Activated naive CD4-positive, alpha-beta T cell treated with anti-CD3 and anti-CD28 coated beads, Interleukin-2, amount 50 U/mL, for 72 hours (primary cell): Measurements from ENCODE around the gene SH2D7. TPM values are rescaled to one million over a fixed set of nuclear protein-coding genes. Genes with fewer than 3 reads are reported as not detected.

Source experiments
- ATAC-seq, 2 donors: fragments of 150-1000 bp; cut with Tn5 transposase; 2 replicates each; pipeline ENCODE4 v1.10.0; 2021; ENCODE audit warnings: mild to moderate bottlenecking in 2 of 2, moderate library complexity in 2 of 2
- DNase-seq, 2 donors: peaks; one replicate each; pipeline ENCODE4 v3.0.0; 2021 to 2022; ENCODE audit warnings: low spot score in 2 of 2
- H3K27ac Mint-ChIP-seq, 2 donors: one replicate each; pipeline ENCODE4 v1.8.0; 2022; ENCODE audit warnings: mild to moderate bottlenecking in 2 of 2, mixed read lengths in 2 of 2
- H3K36me3 Mint-ChIP-seq, 2 donors: one replicate each; pipeline ENCODE4 v1.8.0; 2022; ENCODE audit warnings: mixed read lengths in 2 of 2
- H3K9me3 Mint-ChIP-seq, 2 donors: one replicate each; pipeline ENCODE4 v1.8.0; 2022; ENCODE audit warnings: mixed read lengths in 2 of 2
- total RNA-seq, 2 donors: library from RNA; stranded (reverse); gene quantifications; one replicate each; pipeline ENCODE4 v1.2.3, GENCODE V29; 2022

Gene SH2D7
- total RNA-seq, 2 donors from 2014 or later = not detected

- H3K36me3 Mint-ChIP-seq = peaks cover 4 to 31% of the 10 kb centered on the region in 2 donors
- ATAC-seq (peak; percentile 27 to 41), DNase-seq (no peak)
- peak overlapping the region; percentile 70 to 94 for H3K27ac Mint-ChIP-seq
- no peaks in the 10 kb centered on the region for H3K9me3 Mint-ChIP-seq
Measured at GRCh38 chr15:78056714-78057269, 35.6 kb upstream of the SH2D7 start.

DNA sequence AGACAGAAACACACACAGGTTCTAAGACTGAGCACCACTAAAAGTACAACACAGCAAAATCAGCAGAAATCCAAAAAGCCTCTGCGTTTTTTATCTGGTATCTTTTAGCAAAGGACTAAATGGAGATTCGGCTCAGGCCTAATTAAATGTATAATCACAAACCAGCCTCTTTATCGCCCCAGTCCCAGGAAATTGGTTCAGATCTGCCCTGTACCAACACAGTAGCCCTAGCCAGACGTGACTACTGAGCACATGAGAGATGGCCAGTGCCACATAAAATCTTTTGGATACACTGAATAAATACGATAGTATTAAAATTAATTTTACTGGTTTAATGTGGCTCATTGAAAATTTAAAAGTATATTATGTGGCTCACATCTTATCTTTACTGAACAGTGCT lies 34.6 kb upstream of the SH2D7 start:
- DNase-seq = no peak
- peak overlapping the region in 1 of 2 donors; percentile 57 for H3K27ac Mint-ChIP-seq
- peaks cover 4 to 22% of the 10 kb centered on the region in 2 donors for H3K36me3 Mint-ChIP-seq
- no peaks in the 10 kb centered on the region for H3K9me3 Mint-ChIP-seq
- no peak for ATAC-seq

DNA sequence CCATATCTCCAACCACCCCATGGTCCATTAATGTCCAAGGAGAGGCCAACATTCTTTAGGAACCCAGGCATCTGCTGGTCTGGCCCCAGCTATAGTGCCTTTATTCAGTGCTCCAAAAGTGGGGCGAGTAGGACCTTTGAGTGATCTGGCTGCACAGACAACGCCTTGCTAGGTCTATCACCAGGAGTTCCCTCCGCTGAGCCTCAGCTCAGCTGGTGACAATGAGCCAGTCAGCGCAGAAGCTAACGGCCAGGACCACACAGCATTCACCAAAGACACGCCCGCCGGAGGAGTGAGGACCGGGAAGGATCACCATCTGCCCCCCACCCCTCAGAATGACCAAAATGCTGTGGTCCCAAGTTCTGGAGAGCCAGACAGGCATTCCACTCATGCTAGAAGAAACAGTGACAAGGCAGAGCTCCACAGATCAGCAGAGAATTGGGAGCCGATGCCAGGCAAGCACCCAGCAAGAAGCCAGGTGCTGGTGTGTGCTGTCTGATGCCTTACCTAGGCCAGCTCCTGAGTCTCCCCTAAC lies 33.9 kb upstream of the SH2D7 start:
- Mint-ChIP-seq H3K9me3 (no peaks in the 10 kb centered on the region), H3K27ac (peak overlapping the region; percentile 3 to 29), H3K36me3 (peaks cover 0 to 16% of the 10 kb centered on the region in 2 donors)
- DNase-seq = no peak
- ATAC-seq = no peak

- Mint-ChIP-seq H3K9me3 (no peaks in the 10 kb centered on the region), H3K36me3 (peaks cover 0 to 10% of the 10 kb centered on the region in 2 donors), H3K27ac (peak overlapping the region; percentile 3 to 29)
- ATAC-seq = no peak
- DNase-seq = no peak
Measured at GRCh38 chr15:78059110-78059839, 33.1 kb upstream of the SH2D7 start.

- ATAC-seq (peak; percentile 44 to 54), DNase-seq (no peak)
Measured at GRCh38 chr15:78060232-78060631, 32.1 kb upstream of the SH2D7 start.

GRCh38 chr15:78061963-78062427 lies 30.4 kb upstream of the SH2D7 start:
- ATAC-seq (peak; percentile 53 to 78), DNase-seq (peak in 1 of 2 donors; percentile 42)
- Mint-ChIP-seq H3K9me3 (no peaks in the 10 kb centered on the region), H3K36me3 (no peaks in the 10 kb centered on the region), H3K27ac (peak overlapping the region; percentile 68 to 84)

More at GRCh38 chr15:78060232-78060631, 32.1 kb upstream of the SH2D7 start:
- Mint-ChIP-seq H3K27ac (peak overlapping the region in 1 of 2 donors; percentile 29), H3K9me3 (no peaks in the 10 kb centered on the region), H3K36me3 (peaks cover 0 to 5% of the 10 kb centered on the region in 2 donors)

GRCh38 chr15:78063217-78063616 lies 29.1 kb upstream of the SH2D7 start:
- ATAC-seq = no peak
- no peaks in the 10 kb centered on the region for H3K9me3 Mint-ChIP-seq
- no peak for DNase-seq
- H3K36me3 Mint-ChIP-seq = no peaks in the 10 kb centered on the region
- H3K27ac Mint-ChIP-seq = no peak overlapping the region

GRCh38 chr15:78063970-78064385 lies 28.4 kb upstream of the SH2D7 start:
- Mint-ChIP-seq H3K36me3 (no peaks in the 10 kb centered on the region), H3K27ac (no peak overlapping the region), H3K9me3 (no peaks in the 10 kb centered on the region)
- no peak for ATAC-seq
- no peak for DNase-seq

DNA sequence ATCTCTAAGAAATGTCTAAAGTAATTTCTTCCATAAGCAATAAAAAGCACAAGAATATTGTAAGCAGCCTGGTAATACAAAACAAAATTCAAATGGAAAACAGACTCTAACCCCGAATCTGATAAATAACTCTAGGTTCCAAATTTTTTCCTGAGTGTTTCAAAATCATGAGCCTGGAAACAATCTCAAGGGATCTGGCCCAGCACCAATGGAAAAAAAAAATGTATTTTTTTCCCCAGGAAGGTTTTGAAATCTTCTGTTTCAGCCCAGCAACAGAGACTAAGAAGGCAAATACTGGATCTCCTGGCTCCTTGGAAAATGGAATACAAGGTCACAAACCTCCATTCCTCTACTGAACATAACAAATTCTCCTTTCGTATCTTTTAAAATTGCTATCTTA lies 27.8 kb upstream of the SH2D7 start:
- no peak overlapping the region for H3K27ac Mint-ChIP-seq
- no peak for ATAC-seq
- H3K36me3 Mint-ChIP-seq = no peaks in the 10 kb centered on the region
- H3K9me3 Mint-ChIP-seq = no peaks in the 10 kb centered on the region
- no peak for DNase-seq

- no peaks in the 10 kb centered on the region for H3K36me3 Mint-ChIP-seq
- no peak overlapping the region for H3K27ac Mint-ChIP-seq
- peak in 1 of 2 donors; percentile 36 for ATAC-seq
- DNase-seq = no peak
- no peaks in the 10 kb centered on the region for H3K9me3 Mint-ChIP-seq
Measured at GRCh38 chr15:78065284-78065872, 27.0 kb upstream of the SH2D7 start.

- no peaks in the 10 kb centered on the region for H3K36me3 Mint-ChIP-seq
- peak in 1 of 2 donors; percentile 21 for ATAC-seq
Measured at GRCh38 chr15:78065973-78066946, 26.1 kb upstream of the SH2D7 start.

GRCh38 chr15:78067328-78068228 lies 24.8 kb upstream of the SH2D7 start:
- DNase-seq (no peak), ATAC-seq (no peak)
- Mint-ChIP-seq H3K36me3 (no peaks in the 10 kb centered on the region), H3K9me3 (no peaks in the 10 kb centered on the region), H3K27ac (no peak overlapping the region)

More at GRCh38 chr15:78065973-78066946, 26.1 kb upstream of the SH2D7 start:
- H3K9me3 Mint-ChIP-seq = no peaks in the 10 kb centered on the region
- peak overlapping the region in 1 of 2 donors; percentile 2 for H3K27ac Mint-ChIP-seq
- no peak for DNase-seq

DNA sequence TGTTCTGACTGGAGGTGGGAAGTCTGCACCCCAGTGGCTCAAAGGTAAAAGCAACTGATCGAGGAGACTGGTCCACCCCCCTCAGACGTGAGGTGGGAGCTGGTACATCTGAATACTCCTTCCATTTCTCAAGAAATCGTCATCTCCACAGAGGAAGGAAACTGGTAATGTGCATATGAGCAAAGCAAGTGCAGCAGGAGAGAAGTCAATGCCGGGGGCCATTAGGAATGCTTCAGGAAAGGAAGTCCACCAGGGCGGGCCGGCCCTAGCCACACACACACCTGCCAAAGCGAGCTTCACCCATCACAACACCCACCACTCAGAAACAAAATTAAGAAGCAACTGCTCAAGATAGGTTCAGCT lies 23.3 kb upstream of the SH2D7 start:
- peak; percentile 6 to 26 for ATAC-seq
- DNase-seq = no peak
- Mint-ChIP-seq H3K27ac (peak overlapping the region; percentile 88 to 96), H3K9me3 (no peaks in the 10 kb centered on the region), H3K36me3 (peaks cover 0 to under 1% of the 10 kb centered on the region in 2 donors)

DNA sequence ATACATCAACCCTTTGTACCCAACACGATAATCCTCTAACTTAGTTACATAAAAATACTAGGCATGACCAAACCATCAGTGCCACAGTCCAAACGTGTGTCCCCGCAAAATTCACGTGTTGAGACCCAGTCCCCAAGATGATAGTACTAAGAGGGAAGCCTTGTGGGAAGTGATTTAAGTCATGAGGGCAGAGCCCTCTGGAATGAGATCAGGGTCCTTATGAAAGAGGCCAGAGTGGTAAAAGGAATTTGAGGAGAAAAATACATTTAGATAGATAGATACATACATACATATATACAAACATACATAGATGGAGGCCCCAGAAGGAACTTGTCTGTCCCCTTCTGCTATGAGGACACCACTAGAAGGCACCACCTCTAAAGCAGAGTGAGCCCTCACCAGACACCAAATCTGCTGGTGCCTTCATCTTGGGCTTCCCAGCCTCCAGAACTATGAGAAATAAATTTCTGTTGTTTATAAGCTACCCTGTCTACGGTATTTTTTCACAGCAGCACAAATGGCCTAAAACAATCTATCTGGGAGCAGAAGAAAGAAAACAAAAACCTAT lies 22.8 kb upstream of the SH2D7 start:
- peak overlapping the region; percentile 88 to 96 for H3K27ac Mint-ChIP-seq
- DNase-seq (no peak), ATAC-seq (no peak)
- peaks cover 0 to 6% of the 10 kb centered on the region in 2 donors for H3K36me3 Mint-ChIP-seq
- H3K9me3 Mint-ChIP-seq = no peaks in the 10 kb centered on the region
